ENCODE measurements around the gene PCGF6.

GRCh38 chr10:103367782-103368518 is 17.0 kb upstream of the PCGF6 start, which contains the start of gene TAF5:
- TF ChIP-seq, protein P1, sequence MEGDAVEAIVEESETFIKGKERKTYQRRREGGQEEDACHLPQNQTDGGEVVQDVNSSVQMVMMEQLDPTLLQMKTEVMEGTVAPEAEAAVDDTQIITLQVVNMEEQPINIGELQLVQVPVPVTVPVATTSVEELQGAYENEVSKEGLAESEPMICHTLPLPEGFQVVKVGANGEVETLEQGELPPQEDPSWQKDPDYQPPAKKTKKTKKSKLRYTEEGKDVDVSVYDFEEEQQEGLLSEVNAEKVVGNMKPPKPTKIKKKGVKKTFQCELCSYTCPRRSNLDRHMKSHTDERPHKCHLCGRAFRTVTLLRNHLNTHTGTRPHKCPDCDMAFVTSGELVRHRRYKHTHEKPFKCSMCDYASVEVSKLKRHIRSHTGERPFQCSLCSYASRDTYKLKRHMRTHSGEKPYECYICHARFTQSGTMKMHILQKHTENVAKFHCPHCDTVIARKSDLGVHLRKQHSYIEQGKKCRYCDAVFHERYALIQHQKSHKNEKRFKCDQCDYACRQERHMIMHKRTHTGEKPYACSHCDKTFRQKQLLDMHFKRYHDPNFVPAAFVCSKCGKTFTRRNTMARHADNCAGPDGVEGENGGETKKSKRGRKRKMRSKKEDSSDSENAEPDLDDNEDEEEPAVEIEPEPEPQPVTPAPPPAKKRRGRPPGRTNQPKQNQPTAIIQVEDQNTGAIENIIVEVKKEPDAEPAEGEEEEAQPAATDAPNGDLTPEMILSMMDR (conservative IDR thresholded peaks at IDR 0.05; ENCODE audit: low read length): no peak
- TF ChIP-seq EZH2phosphoT487 (IDR thresholded peaks at IDR 0.05; ENCODE audit: borderline replicate concordance, low read depth, low read length): no peak
